Lower lobe of right lung (tissue), 2 donors: ENCODE measurements around the gene GET4. TPM values are rescaled to one million over a fixed set of nuclear protein-coding genes. Genes with fewer than 3 reads are reported as not detected.

Experiments used
- ATAC-seq, 2 donors: fragments of 200-7000 bp; cut with Tn5 transposase; one replicate each; pipeline ENCODE4 v1.9.1; 2020 to 2022; ENCODE audit warnings: mild to moderate bottlenecking in 2 of 2, moderate library complexity in 2 of 2
- DNase-seq: peaks from one replicate; pipeline ENCODE4 v3.0.0-alpha.2; 2020
- H3K27ac ChIP-seq: fragments of 200-600 bp; one replicate; pipeline ENCODE4 v1.8.0; 2022
- H3K27me3 ChIP-seq: fragments of 200-600 bp; one replicate; pipeline ENCODE4 v1.8.0; 2022; ENCODE audit warnings: low read depth
- H3K36me3 ChIP-seq: fragments of 200-600 bp; one replicate; pipeline ENCODE4 v1.8.0; 2022; ENCODE audit warnings: mild to moderate bottlenecking
- H3K4me1 ChIP-seq: fragments of 200-600 bp; one replicate; pipeline ENCODE4 v1.8.0; 2022
- H3K4me3 ChIP-seq: fragments of 200-600 bp; one replicate; pipeline ENCODE4 v1.8.0; 2022; ENCODE audit warnings: mild to moderate bottlenecking
- H3K9me3 ChIP-seq: fragments of 200-600 bp; one replicate; pipeline ENCODE4 v1.8.0; 2022
- intact Hi-C: fragments of 100-400 bp; cut with DNase I; formaldehyde crosslinking; loops from one replicate; pipeline ENCODE4 v1.11.0; 2022
- total RNA-seq: library from RNA; stranded (reverse); fragmentation: NEBNext Ultra II Directional; extraction: Animal tissue kit (Norgen Biotek cat#: 25700); gene quantifications from one replicate; pipeline ENCODE4 v1.2.1, GENCODE V29; 2021
- TF ChIP-seq, protein P1 (sequence below): fragments of 200-600 bp; IDR thresholded peaks from one replicate; pipeline ENCODE4 v1.8.0; 2022; ENCODE audit warnings: antibody characterized with exemption, mild to moderate bottlenecking
- donor health status: DM: no; HTN: yes; CAD: no; lungs with severe emphysema.

Gene GET4
- total RNA-seq, 1 donor from 2014 or later = 31.7 TPM

DNA sequence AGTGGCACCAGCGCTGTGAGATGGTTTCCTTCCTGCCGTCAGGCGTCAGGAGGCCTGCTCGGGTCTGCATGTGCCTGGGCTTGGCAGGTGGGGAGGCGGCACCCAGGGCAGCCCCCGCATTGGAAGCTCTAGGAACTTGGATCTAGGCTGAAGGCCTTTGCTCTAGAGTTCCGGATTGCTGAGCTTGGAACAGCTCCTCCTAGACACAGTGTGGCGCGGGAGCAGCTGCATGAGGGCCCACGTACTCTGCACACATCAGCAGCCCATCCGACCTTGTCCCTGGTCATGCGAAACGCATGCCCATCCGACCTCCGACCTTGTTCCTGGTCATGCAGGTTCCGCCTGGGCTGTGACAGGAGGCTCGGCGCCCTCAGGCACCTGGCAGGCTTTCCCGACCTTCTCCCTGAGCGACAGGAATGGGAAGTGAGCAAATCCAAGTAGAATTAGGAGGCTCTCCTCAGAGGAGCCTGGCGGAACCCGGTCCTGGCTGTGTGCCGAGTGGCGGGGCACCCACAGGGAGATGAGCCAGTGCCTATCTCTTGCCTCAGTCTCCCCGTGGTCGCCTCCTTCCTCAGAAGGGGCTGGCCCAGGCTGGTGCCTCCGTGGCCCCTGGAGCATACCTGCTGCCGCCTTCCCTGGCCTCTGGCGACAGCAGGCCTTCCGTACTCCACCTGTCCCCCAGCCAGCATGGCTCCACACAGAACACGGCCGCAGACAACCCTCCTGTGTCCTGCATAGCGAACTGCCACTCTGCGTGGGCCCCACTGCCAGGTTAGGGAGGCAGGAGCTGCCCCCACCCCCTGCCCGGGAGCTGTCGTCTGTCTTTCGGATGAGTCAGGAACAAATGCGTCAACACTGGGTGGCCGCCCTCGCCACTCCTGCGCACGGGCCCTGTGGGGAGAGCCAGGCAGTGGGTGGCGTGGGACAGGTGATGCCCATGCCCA lies 12.0 kb downstream of the GET4 start:
- DNase-seq (peak; percentile 42), ATAC-seq (no peak)
- Histone ChIP-seq H3K27me3 (no peaks in the 10 kb centered on the region), H3K9me3 (no peaks in the 10 kb centered on the region), H3K4me3 (no peak overlapping the region), H3K27ac (no peak overlapping the region), H3K4me1 (no peaks in the 10 kb centered on the region), H3K36me3 (peaks cover 56% of the 10 kb centered on the region)
- TF ChIP-seq, protein P1, sequence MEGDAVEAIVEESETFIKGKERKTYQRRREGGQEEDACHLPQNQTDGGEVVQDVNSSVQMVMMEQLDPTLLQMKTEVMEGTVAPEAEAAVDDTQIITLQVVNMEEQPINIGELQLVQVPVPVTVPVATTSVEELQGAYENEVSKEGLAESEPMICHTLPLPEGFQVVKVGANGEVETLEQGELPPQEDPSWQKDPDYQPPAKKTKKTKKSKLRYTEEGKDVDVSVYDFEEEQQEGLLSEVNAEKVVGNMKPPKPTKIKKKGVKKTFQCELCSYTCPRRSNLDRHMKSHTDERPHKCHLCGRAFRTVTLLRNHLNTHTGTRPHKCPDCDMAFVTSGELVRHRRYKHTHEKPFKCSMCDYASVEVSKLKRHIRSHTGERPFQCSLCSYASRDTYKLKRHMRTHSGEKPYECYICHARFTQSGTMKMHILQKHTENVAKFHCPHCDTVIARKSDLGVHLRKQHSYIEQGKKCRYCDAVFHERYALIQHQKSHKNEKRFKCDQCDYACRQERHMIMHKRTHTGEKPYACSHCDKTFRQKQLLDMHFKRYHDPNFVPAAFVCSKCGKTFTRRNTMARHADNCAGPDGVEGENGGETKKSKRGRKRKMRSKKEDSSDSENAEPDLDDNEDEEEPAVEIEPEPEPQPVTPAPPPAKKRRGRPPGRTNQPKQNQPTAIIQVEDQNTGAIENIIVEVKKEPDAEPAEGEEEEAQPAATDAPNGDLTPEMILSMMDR = no peak
- intact Hi-C loops = no loop called here

DNA sequence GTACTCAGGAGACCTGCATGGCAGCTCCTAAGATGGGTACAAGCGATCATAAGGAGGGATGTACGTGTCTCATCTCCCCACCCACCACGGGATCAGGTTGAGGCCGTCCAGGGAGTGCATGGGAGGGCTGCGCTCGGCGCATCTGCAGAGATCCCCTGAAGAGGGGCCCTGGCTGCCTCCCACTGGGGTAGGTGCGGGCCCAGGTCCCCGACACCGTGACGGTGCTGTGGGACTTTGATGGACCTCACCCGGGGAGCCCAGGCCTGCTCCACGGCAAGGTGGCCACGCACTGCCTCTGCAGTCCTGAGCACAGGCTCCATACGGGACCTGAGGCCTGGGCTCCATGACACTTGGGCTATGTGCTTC lies 12.7 kb downstream of the GET4 start:
- Histone ChIP-seq H3K36me3 (peaks cover 61% of the 10 kb centered on the region), H3K27ac (no peak overlapping the region), H3K4me1 (no peaks in the 10 kb centered on the region), H3K9me3 (no peaks in the 10 kb centered on the region), H3K4me3 (no peak overlapping the region), H3K27me3 (no peaks in the 10 kb centered on the region)
- intact Hi-C loops = no loop called here
- TF ChIP-seq, protein P1 = no peak
- ATAC-seq = no peak
- no peak for DNase-seq

DNA sequence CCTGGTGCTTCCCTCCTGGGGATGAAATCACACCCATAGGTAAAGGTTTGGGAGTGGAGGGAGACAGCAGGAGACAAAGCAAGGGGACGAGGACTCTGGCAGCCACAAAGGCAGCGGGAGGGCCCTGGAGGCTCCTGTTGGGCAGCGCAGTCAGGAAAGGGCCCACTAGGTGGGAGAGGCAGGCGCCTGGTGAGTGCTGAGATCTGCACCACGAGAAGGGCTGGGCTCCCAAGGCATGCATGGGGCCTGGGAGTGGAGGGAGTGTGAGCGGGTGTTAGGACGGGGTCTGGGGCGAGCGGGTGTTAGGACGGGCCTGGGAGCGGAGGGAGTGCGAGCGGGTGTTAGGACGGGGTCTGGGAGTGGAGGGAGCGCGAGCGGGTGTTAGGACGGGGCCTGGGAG lies 13.0 kb downstream of the GET4 start:
- no peaks in the 10 kb centered on the region for H3K27me3 ChIP-seq
- intact Hi-C loops = no loop called here
- H3K36me3 ChIP-seq = peaks cover 65% of the 10 kb centered on the region
- DNase-seq (no peak), ATAC-seq (no peak)
- H3K4me3 ChIP-seq = no peak overlapping the region
- no peak overlapping the region for H3K27ac ChIP-seq
- no peaks in the 10 kb centered on the region for H3K9me3 ChIP-seq
- H3K4me1 ChIP-seq = no peaks in the 10 kb centered on the region
- TF ChIP-seq, protein P1 = no peak

DNA sequence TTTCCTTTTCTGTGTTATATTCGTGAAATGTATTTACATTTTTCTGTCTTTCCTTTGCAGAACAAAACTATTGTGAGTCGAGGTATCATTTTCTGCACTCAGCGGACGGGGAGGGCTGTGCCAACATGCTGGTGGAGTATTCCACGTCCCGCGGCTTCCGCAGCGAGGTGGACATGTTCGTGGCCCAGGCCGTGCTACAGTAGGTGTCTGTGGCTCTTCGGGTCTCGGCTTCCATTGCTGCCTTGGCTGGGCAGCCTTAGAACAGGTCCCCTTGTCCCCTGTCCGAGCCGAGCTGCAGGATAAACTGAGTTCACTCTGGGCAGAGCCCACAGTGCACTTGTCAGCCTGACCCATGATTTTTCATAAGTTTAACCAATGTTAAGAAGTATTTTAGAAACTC lies 14.5 kb downstream of the GET4 start:
- Histone ChIP-seq H3K4me3 (no peak overlapping the region), H3K27me3 (no peaks in the 10 kb centered on the region), H3K36me3 (peaks cover 78% of the 10 kb centered on the region), H3K9me3 (no peaks in the 10 kb centered on the region), H3K4me1 (no peaks in the 10 kb centered on the region), H3K27ac (no peak overlapping the region)
- DNase-seq = no peak
- TF ChIP-seq, protein P1 = no peak
- ATAC-seq = no peak
- intact Hi-C loops = no loop called here

DNA sequence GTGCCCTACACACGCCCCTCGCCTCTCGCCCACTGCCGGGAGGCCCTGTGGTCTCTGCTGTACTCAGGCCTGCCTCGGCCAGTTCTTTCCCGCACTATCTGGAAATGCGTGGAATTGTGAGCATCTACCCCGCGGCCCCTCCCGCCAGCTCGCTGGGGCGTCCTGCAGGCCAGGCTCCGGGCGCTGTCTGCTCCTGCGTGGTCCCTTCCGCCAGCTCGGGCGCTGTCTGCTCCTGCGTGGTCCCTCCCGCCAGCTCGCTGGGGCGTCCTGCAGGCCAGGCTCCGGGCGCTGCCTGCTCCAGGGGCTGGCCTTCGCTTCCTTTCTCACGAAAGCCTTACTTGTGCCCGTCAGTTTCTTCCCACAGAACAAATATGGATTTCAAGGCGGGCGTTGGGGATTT lies 14.9 kb downstream of the GET4 start:
- ATAC-seq (no peak), DNase-seq (no peak)
- Histone ChIP-seq H3K27me3 (no peaks in the 10 kb centered on the region), H3K36me3 (peaks cover 78% of the 10 kb centered on the region), H3K4me1 (no peaks in the 10 kb centered on the region), H3K27ac (no peak overlapping the region), H3K9me3 (no peaks in the 10 kb centered on the region), H3K4me3 (no peak overlapping the region)
- intact Hi-C loops = no loop called here
- TF ChIP-seq, protein P1 = no peak
